ENCODE measurements around the gene RTL9.

Gene RTL9

DNA sequence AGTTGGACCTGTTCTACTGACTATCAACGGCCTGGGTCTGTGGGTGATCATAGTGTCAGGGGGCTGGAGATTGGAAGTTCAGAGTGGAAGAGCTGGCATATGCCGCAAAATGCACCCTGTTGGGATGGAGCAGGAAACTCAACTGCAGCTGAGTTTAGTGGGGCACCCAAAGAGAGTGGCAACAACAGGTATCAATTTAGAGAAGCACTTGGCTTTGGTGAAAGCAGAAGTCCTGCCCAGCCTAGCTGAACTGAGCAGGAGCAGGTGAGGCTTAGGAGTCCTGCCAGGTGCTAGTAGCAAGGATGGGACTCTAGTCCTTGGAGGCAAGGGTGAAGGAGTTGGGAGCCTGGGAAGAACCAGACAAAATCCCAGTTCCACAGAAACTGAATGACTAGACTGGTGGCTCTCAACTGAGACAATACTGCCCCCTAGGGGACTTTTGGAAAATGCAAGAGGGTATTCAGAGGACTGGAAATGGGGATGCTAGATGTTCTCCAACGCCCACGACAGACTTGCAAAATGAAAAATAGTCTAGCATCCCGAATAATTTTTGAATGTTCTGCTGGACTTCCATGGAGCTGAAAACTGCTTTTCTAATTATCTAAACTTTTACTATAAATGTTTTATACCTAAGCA lies 49.4 kb downstream of the RTL9 start:
- DNase-seq = peak; percentile 5

Data from amniotic stem cell (primary cell).